PFSK-1 (cell line): ENCODE measurements around the gene DYNC1LI1.

Experiments
- REST ChIP-seq, 2 experiments: IDR thresholded peaks; 2 replicates each; pipeline versions ENCODE4 v1.6.1 to v1.8.0; 2011 to 2012; ENCODE audit warnings: low read depth in 2 of 2, low read length in 2 of 2, control low read depth in 1 of 2, inconsistent platforms in 1 of 2, mild to moderate bottlenecking in 1 of 2, moderate library complexity in 1 of 2; ENCODE audit not compliant: insufficient read depth in 1 of 2
- SIN3A ChIP-seq: IDR thresholded peaks from 2 replicates; pipeline ENCODE4 v1.6.1; 2012; ENCODE audit warnings: mild to moderate bottlenecking, low read length, moderate library complexity, borderline replicate concordance; ENCODE audit not compliant: insufficient read depth

- TF ChIP-seq SIN3A = no peak
- TF ChIP-seq REST (IDR thresholded peaks at IDR 0.05; ENCODE audit: insufficient read depth in 1 of 2, low read depth in 2 of 2, low read length in 2 of 2) = no peak
Observed at GRCh38 chr3:32562640-32563039, 8.0 kb downstream of the DYNC1LI1 start.
